ENCODE measurements around the gene SELENOF. TPM values are rescaled to one million over a fixed set of nuclear protein-coding genes. Genes with fewer than 3 reads are reported as not detected.

Gene SELENOF
- total and polyA plus RNA-seq, 2 of the 13 experiments (the other 11 are each of a cell fraction or from before 2014, with no cell fraction given), result 133 to 163 TPM

- H3K79me2 ChIP-seq (ENCODE audit: insufficient read depth, low read length), result no peaks in the 10 kb centered on the region
- DNase-seq (ENCODE audit: low spot score) (no peak), ATAC-seq (no peak), FAIRE-seq (no peak)
- intact Hi-C loops (cut with micrococcal nuclease; ENCODE audit: unreplicated experiment) (no loop called here), in situ Hi-C loops (cut with HindIII; ENCODE audit: extremely low pct_ligation_motif_present, low pct_unique_long_range_greater_than_20kb) (no loop called here)
- H3K4me1 ChIP-seq (ENCODE audit: insufficient read depth, low read length), result peaks cover 13% of the 10 kb centered on the region
- H3K9me3 ChIP-seq (ENCODE audit: low read length), result no peaks in the 10 kb centered on the region
- H3K9ac ChIP-seq (ENCODE audit: insufficient read depth, low read depth, low read length), result no peak overlapping the region
- no peak overlapping the region for H3K4me3 ChIP-seq (replicated peaks in 1 of 3; ENCODE audit: insufficient read depth in 1 of 3, low read depth in 2 of 3, low read length in 3 of 3)
- H3K27me3 ChIP-seq (ENCODE audit: control insufficient read depth in 1 of 2, insufficient read depth in 2 of 2, low read length in 2 of 2), result no peaks in the 10 kb centered on the region
- BruUV-seq (replicated peaks), result no TSS peak
- ChIA-PET CTCF (ENCODE audit: low intra/inter-chr PET ratio, low total read pairs) (no interaction called here), POLR2A (no interaction called here)
- TF ChIP-seq ZBED4 (CRISPR knock-in tag; IDR thresholded peaks at IDR 0.05; ENCODE audit: borderline replicate concordance), result no peak
- TF ChIP-seq, protein P1, sequence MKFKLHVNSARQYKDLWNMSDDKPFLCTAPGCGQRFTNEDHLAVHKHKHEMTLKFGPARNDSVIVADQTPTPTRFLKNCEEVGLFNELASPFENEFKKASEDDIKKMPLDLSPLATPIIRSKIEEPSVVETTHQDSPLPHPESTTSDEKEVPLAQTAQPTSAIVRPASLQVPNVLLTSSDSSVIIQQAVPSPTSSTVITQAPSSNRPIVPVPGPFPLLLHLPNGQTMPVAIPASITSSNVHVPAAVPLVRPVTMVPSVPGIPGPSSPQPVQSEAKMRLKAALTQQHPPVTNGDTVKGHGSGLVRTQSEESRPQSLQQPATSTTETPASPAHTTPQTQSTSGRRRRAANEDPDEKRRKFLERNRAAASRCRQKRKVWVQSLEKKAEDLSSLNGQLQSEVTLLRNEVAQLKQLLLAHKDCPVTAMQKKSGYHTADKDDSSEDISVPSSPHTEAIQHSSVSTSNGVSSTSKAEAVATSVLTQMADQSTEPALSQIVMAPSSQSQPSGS (CRISPR knock-in tag; IDR thresholded peaks at IDR 0.05), result no peak
- TF ChIP-seq ZNF709 (CRISPR knock-in tag; IDR thresholded peaks at IDR 0.05), result no peak
- TF ChIP-seq, protein P2, sequence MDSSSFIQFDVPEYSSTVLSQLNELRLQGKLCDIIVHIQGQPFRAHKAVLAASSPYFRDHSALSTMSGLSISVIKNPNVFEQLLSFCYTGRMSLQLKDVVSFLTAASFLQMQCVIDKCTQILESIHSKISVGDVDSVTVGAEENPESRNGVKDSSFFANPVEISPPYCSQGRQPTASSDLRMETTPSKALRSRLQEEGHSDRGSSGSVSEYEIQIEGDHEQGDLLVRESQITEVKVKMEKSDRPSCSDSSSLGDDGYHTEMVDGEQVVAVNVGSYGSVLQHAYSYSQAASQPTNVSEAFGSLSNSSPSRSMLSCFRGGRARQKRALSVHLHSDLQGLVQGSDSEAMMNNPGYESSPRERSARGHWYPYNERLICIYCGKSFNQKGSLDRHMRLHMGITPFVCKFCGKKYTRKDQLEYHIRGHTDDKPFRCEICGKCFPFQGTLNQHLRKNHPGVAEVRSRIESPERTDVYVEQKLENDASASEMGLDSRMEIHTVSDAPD (CRISPR knock-in tag; IDR thresholded peaks at IDR 0.05), result no peak
- TF ChIP-seq SMAD1 (CRISPR knock-in tag; IDR thresholded peaks at IDR 0.05; ENCODE audit: borderline replicate concordance, low read depth), result no peak
- TF ChIP-seq, protein P3, sequence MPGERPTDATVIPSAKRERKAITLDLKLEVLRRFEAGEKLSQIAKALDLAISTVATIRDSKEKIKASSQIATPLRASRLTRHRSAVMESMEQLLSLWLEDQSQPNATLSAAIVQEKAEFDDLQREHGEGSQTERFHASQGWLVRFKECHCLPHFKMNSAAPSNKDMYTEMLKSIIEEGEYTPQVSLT (CRISPR knock-in tag; IDR thresholded peaks at IDR 0.05; ENCODE audit: borderline replicate concordance, low read depth), result no peak
- no peak for TF ChIP-seq ARHGAP35 (CRISPR knock-in tag; IDR thresholded peaks at IDR 0.05; ENCODE audit: borderline replicate concordance)
- no peak for TF ChIP-seq FOXO4 (CRISPR knock-in tag; conservative IDR thresholded peaks at IDR 0.05)
- no peak for TF ChIP-seq PRPF4 (IDR thresholded peaks at IDR 0.05; ENCODE audit: low read depth, low read length, poor library complexity, severe bottlenecking)
- no peak for TF ChIP-seq PAF1 (CRISPR knock-in tag; IDR thresholded peaks at IDR 0.05)
- TF ChIP-seq ZFP37 (CRISPR knock-in tag; IDR thresholded peaks at IDR 0.05; ENCODE audit: borderline replicate concordance), result no peak
- no peak for TF ChIP-seq DNMT3B (CRISPR knock-in tag; conservative IDR thresholded peaks at IDR 0.05)
- no peak for TF ChIP-seq ZSCAN5A (CRISPR knock-in tag; IDR thresholded peaks at IDR 0.05; ENCODE audit: borderline replicate concordance)
- TF ChIP-seq MAFG (CRISPR knock-in tag; IDR thresholded peaks at IDR 0.05), result no peak
- H2AFZ ChIP-seq (ENCODE audit: low read length), result no peak overlapping the region
- H3K4me2 ChIP-seq (ENCODE audit: low read depth, low read length), result no peak overlapping the region
- no peaks in the 10 kb centered on the region for H3K36me3 ChIP-seq (replicated peaks in 1 of 2; ENCODE audit: control insufficient read depth in 1 of 2, insufficient read depth in 2 of 2, low read length in 2 of 2)
- no peak overlapping the region for H3K27ac ChIP-seq (ENCODE audit: extremely low read length, insufficient read depth, low read length)
- WGBS (ENCODE audit: low lambda C conversion rate), result 97% methylated on average over 9 of the region's 9 CpGs
- no peaks in the 10 kb centered on the region for H4K20me1 ChIP-seq (ENCODE audit: insufficient read depth, low read length)
Measured at GRCh38 chr1:86852289-86852688, 61.6 kb downstream of the SELENOF start.
